H1 (cell line): ENCODE results near the gene SNX33. TPM values are rescaled to one million over a fixed set of nuclear protein-coding genes. Genes with fewer than 3 reads are reported as not detected.
A peak's percentile ranks its signal among the peaks of the same experiment; 100 is the strongest.

Experiments used
- BRCA1 ChIP-seq: IDR thresholded peaks from 2 replicates; pipeline ENCODE4 v1.6.1; 2012; ENCODE audit warnings: low read depth, low read length, improper control_type of control experiment
- CBX8 ChIP-seq: fragments of 300-800, 300-1000 bp; sonication (generic); IDR thresholded peaks from 2 replicates; pipeline ENCODE4 v1.7.1; 2016; ENCODE audit warnings: low read depth, low read length, borderline replicate concordance
- CHD7 ChIP-seq: fragments of 300-600 bp; sonication (generic); IDR thresholded peaks from 2 replicates; pipeline ENCODE4 v1.7.1; 2012; ENCODE audit warnings: low read length, moderate library complexity, mild to moderate bottlenecking, inconsistent platforms; ENCODE audit not compliant: insufficient replicate concordance
- E2F6 ChIP-seq: IDR thresholded peaks from 2 replicates; pipeline ENCODE4 v1.6.1; 2012; ENCODE audit warnings: inconsistent platforms
- FOSL1 ChIP-seq: IDR thresholded peaks from 2 replicates; pipeline ENCODE4 v1.6.1; 2011; ENCODE audit warnings: mild to moderate bottlenecking, low read depth, low read length, moderate library complexity; ENCODE audit not compliant: insufficient read depth
- JUND ChIP-seq: IDR thresholded peaks from 2 replicates; pipeline ENCODE4 v1.6.1; 2011; ENCODE audit warnings: mild to moderate bottlenecking, improper control_type of control experiment, low read length
- RAD21 ChIP-seq, 2 experiments: IDR thresholded peaks in 1 of 2; conservative IDR thresholded peaks in 1 of 2; 2 replicates each; pipeline ENCODE4 v1.6.1; 2011; ENCODE audit warnings: low read depth in 2 of 2, low read length in 2 of 2, improper control_type of control experiment in 1 of 2, inconsistent platforms in 1 of 2, mild to moderate bottlenecking in 1 of 2, moderate library complexity in 1 of 2
- SIX5 ChIP-seq: IDR thresholded peaks from 2 replicates; pipeline ENCODE4 v1.6.1; 2011; ENCODE audit warnings: mild to moderate bottlenecking, low read depth, low read length
- polyA plus RNA-seq, 7 experiments: library from polyadenylated mRNA; depleted of rRNA in 3 of 7; stranded (reverse) in 5 of 7; unstranded in 2 of 7; fragments of >200 nt in 5 of 7; fragments of 200-250 nt in 2 of 7; gene quantifications; 1 replicate in 5 of 7; 2 replicates in 1 of 7; 4 replicates in 1 of 7; pipeline versions ENCODE4 v1.2.1 to v1.2.3, GENCODE V29; 2011 to 2013; ENCODE audit warnings: missing spikeins in 2 of 7, mixed read lengths in 2 of 7
- total RNA-seq: library from RNA; stranded (reverse); fragmentation: NEBNext Ultra II Directional; extraction: Animal tissue kit (Norgen Biotek cat#: 25700); gene quantifications from 2 replicates; pipeline ENCODE4 v1.2.1, GENCODE V29; 2021

SNX33 gene
- total and polyA plus RNA-seq, 2 of the 8 experiments (the other 6 are each of a cell fraction or from before 2014, with no cell fraction given), result 14.3 to 22.9 TPM

- no peak for TF ChIP-seq CHD7
- peak; percentile 88 for TF ChIP-seq BRCA1
- no peak for TF ChIP-seq RAD21 (IDR thresholded peaks at IDR 0.05 in 1 of 2, conservative IDR thresholded peaks at IDR 0.05 in 1 of 2; ENCODE audit: low read depth in 2 of 2, low read length in 2 of 2)
- TF ChIP-seq E2F6, result peak; percentile 73
- no peak for TF ChIP-seq SIX5
- no peak for TF ChIP-seq FOSL1
- no peak for TF ChIP-seq JUND
- TF ChIP-seq CBX8, result no peak
Measured at GRCh38 chr15:75639709-75640482, 7.8 kb upstream of the SNX33 start, which contains the start of gene IMP3 (continued).
